ENCODE measurements around the gene GRK1.

Gene GRK1

DNA sequence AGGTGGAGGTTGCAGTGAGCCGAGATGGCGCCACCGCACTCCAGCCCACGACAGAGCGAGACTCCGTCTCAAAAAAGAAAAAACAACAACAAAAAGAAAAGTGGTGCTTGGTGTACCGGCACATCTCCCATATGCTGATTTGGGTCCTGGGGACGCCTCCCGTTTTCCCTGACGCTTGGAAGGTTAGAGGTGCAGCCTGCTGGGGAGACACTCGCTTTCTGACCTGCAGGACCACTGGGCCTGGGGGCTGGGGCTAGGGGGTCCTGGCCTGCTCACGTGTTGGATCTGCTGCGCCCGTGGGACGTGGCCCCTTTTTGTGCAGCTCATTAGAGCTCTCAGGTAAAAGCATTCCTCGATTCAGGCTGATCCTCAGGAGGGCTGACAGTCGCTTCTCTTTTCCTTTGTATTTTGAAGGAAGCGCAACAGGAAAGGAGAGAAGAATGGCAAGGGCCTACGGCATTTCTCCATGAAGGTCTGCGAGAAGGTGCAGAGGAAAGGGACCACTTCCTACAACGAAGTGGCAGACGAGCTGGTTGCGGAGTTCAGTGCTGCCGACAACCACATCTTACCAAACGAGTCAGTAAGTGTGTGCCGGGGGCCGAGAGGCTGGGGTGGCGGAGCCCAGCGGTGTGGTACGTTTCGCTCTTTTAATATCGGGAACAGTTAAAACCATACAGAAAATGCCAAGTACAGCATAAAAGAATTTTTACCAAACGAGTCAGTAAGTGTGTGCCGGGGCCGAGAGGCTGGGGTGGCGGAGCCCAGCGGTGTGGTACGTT lies 34.1 kb upstream of the GRK1 start:
- DNase-seq: no peak

DNA sequence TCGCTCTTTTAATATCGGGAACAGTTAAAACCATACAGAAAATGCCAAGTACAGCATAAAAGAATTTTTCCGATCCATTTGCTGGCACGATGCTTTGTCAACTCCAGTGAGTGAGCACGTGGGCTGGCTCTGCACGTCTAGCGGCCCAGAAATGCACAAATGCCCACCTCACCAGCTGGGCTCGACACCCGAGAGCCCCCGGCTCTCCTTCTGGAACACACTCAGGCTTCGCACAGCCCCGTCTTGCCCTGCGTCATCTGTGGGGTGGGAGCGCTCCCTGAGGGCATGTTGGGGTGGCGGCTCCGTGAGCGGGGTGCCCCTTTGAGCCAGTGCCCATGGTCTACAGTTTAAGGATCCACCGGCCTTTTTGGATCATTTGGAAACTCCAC lies 33.5 kb upstream of the GRK1 start:
- no peak for DNase-seq

GRCh38 chr13:113634279-113635047 lies 32.6 kb upstream of the GRK1 start:
- DNase-seq: no peak

GRCh38 chr13:113635048-113635420 lies 32.0 kb upstream of the GRK1 start:
- DNase-seq: no peak

- no peak for DNase-seq
Observed at GRCh38 chr13:113635709-113636108, 31.3 kb upstream of the GRK1 start.

DNA sequence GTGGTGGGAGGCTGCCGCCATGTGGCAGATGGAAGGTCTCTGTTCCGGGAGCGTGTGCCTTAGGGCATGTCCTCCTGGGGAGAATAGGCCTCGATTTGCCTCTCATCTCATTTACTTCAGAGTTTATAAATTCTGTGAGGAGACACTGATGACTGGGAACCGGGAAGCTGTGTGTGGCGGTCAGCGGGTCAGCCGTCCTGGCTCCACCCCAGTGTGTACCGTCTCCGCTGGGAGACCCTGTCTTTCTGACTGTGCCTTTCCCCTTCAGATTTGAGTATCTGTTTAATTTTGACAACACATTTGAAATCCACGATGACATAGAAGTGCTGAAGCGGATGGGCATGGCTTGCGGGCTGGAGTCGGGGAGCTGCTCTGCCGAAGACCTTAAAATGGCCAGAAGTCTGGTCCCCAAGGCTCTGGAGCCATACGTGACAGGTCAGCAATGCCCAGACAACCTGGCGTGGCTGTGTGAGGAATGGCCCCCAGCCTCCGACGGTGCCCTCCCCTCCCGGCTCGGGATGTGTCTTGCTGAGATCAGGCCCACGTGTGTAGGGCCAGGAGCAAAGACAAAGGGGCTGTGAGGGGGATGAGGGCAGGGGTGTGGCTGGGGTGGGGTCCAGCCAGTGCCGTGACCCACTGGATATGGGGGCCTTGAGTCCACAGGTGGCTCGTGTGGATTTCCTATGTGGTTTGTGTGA lies 30.6 kb upstream of the GRK1 start:
- no peak for DNase-seq

- no peak for DNase-seq
Observed at GRCh38 chr13:113637262-113638160, 29.5 kb upstream of the GRK1 start.

GRCh38 chr13:113638173-113638746 lies 28.8 kb upstream of the GRK1 start:
- DNase-seq: no peak

- no peak for DNase-seq
Observed at GRCh38 chr13:113638806-113639205, 28.2 kb upstream of the GRK1 start.

DNA sequence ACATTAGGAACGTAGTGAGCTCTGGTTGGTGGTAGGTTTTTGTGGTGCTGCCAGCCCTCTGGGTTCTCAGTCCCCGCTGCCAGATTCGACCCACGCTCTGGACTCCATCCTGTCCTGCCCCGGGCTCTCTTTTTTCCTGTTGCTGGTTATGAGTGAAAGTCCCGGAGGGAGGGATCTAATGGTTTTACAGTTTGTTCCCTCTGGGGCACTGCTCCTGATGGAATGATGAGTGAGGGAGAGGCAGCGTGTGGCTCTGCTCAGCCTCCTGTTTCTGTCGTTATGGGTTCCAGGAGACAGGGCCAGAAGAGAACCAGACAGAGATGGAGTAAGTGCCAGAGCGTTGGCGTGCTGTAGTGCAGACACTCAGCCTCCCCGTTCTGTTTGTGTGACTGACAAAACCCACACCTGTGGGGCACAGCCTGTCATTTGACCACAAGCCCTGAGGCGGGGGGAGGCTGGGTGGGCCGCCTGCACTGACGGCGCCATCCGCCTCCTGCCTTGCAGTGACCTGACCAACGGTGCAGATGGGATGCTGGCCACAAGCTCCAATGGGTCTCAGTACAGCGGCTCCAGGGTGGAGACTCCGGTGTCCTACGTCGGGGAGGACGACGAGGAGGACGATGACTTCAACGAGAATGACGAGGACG lies 27.3 kb upstream of the GRK1 start:
- no peak for DNase-seq

DNA sequence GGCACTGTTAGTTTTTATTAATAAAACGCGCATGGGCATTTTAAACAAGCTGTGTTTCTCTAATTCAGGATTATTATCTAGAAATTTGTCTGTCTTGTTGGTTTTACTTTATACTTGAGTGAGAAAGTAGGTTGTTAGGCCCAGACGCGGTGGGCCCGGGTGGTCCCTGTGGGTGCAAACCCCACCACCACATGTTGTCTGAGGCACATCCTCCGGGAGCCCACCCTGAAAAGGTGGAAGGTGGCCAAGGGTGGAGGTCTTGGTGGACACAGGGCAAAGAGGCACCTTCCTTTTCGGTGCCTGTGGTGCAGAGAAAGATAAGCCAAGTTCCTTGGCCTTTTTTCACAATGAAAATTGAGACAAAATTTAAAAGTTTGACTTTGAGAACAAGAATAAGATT lies 25.6 kb upstream of the GRK1 start:
- DNase-seq: no peak

DNA sequence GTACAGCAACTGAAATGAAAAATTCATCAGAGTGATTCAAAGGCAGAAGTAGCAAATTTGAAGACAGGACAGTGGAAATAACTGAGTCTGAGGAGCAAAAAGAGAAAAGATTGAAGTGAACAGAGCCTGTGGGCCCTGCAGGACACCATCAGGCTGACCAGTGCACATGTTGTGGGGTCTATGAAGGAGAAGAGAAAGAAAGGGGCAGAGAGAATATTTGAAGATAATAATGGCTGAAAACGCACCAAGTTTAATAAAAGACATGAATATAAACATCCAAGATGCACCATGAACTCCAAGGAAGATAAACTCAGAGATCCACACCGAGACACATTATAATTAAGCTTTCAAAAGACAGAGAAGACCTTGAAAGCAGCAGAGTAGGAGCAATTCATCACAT lies 24.5 kb upstream of the GRK1 start:
- DNase-seq: no peak

GRCh38 chr13:113643593-113643992 lies 23.4 kb upstream of the GRK1 start:
- DNase-seq: no peak

GRCh38 chr13:113644800-113645199 lies 22.2 kb upstream of the GRK1 start:
- DNase-seq: no peak

DNA sequence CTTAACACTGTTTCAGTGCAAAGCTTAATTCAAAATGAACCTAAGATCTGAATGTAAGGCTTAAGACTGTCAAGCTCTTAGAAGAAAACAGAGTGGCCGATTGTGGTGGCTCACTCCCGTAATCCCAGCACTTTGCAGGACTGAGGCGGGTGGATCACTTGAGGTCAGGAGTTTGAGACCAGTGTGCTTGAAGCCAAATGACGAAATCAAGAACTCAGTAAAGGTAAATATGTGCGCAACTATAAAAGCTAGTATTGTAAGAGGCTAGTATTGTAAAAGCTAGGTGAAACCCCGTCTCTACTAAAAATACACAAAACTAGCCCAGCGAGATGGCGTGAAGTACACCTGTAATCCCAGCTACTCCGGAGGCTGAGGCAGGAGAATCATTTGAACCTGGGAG lies 21.7 kb upstream of the GRK1 start:
- no peak for DNase-seq

- no peak for DNase-seq
Observed at GRCh38 chr13:113646376-113646775, 20.6 kb upstream of the GRK1 start.

DNA sequence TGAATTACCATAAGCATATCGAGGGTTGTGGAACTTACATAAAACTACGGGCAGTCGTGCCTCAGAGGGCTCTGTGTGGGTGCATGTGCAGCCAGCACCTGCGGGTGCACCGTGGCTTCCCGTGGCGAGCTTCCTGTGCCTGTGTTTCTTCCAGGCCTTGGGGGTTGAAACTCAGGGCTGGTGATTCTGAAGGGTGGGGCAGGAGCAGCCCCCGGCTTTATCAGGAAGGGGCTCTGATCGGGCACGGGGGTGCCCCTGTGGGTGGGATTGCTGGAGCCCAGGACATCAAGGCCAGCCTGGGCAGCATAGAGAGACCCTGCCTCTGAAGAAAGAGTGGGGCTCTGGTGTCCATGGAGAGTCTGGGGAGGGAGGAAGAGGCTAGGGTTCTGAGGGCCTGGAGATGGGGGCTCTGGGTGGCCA lies 20.1 kb upstream of the GRK1 start:
- no peak for DNase-seq

DNA sequence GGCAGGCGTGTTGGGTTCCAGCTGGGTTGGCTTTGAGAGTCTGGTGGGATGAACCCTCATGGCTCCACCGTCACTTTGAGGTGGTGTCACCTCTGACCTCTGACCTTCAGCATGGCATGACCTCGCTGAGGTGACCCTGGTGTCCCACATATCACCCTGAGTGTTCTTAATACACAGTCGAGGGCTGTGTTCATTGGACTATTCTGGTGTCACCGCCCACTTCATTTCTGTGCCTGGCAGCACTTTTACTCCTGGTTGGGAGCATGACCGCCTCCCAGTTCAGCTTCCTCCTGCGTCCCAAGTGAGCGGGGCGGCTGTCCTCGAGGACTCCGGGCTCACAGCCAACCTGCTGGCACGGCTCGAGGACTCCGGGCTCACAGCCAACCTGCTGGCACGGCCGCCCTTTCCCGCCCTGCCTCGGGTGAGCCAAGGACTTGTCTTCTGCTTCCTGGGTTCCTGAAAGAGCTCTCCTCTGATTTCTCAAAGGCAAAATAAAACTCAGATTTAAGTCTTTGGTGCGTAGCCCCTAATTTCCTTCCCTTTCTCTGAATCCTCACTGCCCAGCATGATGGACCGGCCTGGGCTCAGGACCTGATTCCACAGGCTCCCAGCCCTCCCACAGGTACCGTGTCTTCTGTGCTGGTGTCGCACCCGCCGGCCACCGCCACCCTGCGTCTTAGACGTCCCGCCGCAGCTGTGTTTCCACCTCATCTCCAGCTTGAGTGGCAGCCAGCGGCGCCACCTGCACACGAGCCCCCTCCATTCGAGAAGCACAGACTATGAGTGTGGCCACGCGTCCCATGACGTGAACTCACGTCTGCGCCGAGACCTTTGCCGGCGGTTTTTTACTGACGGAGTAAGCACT lies 19.4 kb upstream of the GRK1 start:
- DNase-seq: no peak

- DNase-seq: no peak
Observed at GRCh38 chr13:113648216-113648610, 18.8 kb upstream of the GRK1 start.

- no peak for DNase-seq
Observed at GRCh38 chr13:113649212-113649611, 17.8 kb upstream of the GRK1 start.

- DNase-seq: no peak
Observed at GRCh38 chr13:113650275-113650674, 16.7 kb upstream of the GRK1 start.
